Stimulated activated CD4-positive, alpha-beta T cell treated with anti-CD3 and anti-CD28 coated beads, Interleukin-15, amount 100 ng/mL, for 1 hour (primary cell): Measurements from ENCODE around the gene TLE2.
"Not testable (repeated sequence)": the region's sequence is repeated elsewhere in the genome, so short reads cannot be mapped to it uniquely, and the experiment has no call there.

Experiments
- DNase-seq, 2 donors: peaks; one replicate each; pipeline ENCODE4 v3.0.0-alpha.2; 2020; ENCODE audit warnings: low read depth in 1 of 2, low spot score in 1 of 2

TLE2 gene

GRCh38 chr19:3038214-3038613, 9.1 kb upstream of the TLE2 start:
- DNase-seq: no peak

DNA sequence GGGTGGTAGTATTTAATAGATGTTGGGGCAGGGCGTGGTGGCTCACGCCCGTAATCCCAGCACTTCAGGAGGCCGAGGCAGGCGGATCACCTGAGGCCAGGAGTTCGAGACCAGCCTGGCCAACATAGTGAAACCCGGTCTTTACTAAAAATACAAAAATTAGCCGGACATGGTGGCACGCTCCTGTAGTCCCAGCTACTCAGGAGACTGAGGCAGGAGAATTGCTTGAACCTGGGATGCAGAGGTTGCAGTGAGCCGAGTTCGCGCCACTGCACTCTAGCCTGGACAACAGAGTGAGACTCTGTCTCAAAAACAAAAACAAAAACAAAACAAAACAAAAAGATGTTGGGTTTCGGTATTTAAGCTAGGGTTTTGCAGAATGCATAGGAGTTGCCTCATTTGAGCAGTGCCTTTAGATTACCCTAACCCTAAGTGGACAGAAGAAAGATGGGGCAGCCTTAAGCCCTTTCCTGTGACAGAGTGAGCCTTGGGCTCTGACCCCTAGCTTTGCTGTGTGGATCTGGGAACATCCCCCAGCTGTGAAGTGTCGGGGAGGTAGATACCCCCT, 8.0 kb upstream of the TLE2 start:
- not testable (repeated sequence) for DNase-seq

GRCh38 chr19:3036119-3036976, 7.3 kb upstream of the TLE2 start:
- peak; percentile 60 for DNase-seq

DNA sequence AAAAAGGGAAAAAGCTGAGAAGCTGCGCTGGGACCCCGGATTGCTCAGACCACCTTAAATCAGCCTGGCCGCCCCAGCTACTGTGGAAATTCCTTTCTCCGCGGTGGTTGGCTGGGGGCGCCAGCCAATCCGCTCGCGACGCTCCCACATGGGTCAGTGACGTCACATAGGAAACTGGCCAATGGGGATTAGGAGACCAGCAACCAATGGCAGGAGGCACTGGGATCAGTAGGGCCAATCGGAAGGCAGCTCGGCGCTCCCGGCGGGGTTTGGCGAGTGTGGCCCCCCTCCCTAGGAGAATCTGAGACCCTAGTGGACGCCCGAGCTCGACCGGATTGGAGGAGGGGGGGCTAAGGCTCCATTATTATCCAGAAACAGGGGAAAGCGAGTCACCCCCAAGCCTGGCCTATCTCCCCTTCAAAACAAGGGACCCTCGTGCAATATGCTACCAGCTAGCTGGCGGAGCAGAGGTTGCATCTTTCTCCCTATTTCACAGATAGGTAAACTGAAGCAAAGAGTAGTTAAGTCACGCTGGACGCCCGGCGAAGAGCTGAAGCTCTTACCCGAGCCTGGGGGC, 6.5 kb upstream of the TLE2 start:
- peak; percentile 78 to 84 for DNase-seq

DNA sequence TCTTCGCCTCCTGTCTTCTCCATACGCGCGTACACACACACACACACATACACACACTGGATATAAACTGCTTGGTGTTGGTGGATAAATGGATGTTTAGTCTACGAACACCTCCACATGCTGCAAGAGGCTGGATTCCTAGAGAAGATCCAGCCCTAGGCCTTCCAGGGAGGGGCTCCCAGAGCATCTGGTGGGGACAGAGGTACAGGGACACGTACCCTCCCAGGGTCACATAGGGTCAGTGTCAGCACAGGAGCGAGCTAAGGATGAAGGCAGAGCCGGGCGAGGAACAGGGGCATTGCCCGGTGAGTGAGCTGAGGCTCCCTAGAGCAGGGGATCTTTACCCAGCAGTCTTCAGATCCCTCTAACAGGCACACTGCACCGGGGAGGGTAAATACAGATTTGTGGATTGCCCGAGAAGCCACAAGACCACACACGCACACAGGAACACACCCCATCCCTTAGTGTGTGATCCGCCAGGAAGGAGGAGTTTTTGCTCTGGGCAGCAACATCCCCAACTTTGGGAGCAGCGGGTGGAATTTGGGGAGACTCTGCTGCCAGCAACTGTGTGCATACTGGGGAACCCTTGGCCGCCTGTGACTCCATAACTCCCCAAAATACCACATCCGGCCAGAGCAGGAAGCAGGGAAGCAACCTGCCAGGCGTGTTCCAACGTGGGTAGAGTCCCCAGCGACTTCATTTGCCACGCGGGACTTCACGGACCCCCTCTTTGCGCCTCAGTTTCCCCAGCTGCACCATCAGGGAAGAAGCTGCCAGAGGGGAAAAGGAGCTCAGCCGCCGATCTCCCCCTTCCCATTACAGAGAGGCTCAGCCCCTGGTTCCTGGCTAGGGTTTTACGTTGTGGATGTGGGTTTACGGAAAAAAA, 5.8 kb upstream of the TLE2 start:
- no peak for DNase-seq

GRCh38 chr19:3034406-3034655, 5.3 kb upstream of the TLE2 start:
- DNase-seq: no peak

- DNase-seq: no peak
These were observed 4.7 kb upstream of the TLE2 start for GRCh38 chr19:3033595-3034405.

DNA sequence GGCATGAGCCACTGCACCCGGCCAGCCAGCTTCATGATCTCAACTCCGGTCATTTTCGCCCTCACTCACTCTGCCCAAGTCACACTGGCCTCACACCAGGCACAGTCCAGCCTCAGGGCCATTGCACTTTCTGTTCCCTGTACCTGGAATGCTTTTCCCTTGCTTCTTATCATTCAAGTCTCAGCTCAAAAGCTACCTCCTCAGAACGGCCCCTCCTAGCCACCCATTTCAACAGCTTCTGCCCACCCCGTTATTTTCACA, 2.5 kb upstream of the TLE2 start:
- no peak for DNase-seq

- DNase-seq: no peak
These were observed 595 bp downstream of the TLE2 start for GRCh38 chr19:3028305-3029064.

GRCh38 chr19:3027981-3028304, 1.1 kb downstream of the TLE2 start:
- no peak for DNase-seq

GRCh38 chr19:3027292-3027691, 1.8 kb downstream of the TLE2 start:
- no peak for DNase-seq

- DNase-seq: no peak
These were observed 2.3 kb downstream of the TLE2 start for GRCh38 chr19:3026768-3027167.

GRCh38 chr19:3025549-3025886, 3.6 kb downstream of the TLE2 start:
- DNase-seq: no peak

GRCh38 chr19:3024870-3025548, 4.1 kb downstream of the TLE2 start:
- no peak for DNase-seq

DNA sequence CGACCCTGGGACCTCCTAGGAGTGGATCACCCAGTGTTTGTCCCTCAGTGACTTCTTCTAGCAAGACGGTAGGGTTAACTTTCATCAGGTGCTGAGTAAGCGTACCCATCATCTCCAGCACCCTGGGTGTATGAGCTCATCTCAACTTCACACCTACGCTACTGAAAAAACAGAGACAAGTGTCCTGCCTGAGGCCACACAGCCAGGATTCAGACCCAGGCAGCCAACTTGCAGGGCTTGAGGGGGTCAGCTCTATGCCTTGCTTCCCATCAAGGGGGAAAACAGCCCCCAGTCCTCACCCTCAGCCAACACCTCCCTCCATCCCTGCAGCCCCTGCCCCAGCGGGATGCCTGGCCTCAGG, 4.6 kb downstream of the TLE2 start:
- no peak for DNase-seq

DNA sequence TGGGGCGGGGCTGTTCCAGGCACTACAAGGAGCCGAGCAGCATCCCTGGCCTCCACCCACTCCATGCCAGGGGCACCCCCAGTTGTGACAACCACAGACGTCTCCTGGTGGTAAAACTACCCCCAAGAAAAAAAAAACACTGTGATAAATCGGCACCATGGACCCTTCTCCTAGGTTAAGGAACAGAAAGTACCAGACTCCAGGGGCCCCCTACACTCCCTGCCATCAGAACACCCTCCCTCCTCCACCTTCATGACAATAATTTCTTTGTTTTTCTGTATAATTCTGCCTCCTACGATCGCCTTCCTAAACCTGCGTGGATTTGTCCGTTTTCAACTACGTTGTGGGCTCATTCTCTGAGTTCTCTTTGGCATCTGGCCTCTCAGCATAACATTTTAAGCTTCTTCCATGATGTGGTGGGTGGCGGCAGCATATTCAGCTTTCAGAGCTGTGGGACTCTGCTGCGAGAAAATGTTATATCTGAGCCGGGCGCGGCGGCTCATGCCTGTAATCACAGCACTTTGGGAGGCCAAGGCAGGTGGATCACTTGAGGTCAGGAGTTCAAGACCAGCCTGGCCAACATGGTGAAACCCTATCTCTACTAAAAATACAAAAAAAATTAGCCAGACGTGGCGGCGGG, 8.6 kb downstream of the TLE2 start:
- no peak for DNase-seq

- no peak for DNase-seq
These were observed 9.7 kb downstream of the TLE2 start for GRCh38 chr19:3019211-3019854.

DNA sequence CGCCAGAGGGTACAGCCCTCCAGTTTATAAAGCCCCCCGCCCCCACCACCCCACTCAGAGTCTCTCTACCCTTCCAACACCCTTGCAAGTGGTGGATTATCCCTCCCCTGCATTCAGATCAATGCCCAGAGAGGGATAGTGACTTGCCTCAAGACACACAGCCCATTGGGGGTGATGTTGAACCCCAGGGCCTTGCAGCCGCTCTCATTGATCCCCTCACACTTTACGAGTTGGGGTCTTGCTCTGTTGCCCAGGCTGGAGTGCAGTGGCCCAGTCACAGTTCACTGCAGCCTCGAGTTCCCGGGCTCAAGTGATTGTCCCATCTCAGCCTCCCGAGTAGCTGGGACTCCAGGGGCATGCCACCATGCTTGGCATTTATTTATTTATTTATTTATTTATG, 11.2 kb downstream of the TLE2 start:
- DNase-seq: no peak
